ENCODE measurements around the gene ADCK1. TPM values are rescaled to one million over a fixed set of nuclear protein-coding genes. Genes with fewer than 3 reads are reported as not detected.

ADCK1 gene
- total and polyA plus RNA-seq, 2 donors (not counting 3 experiments of a cell fraction or from before 2014, with no cell fraction given) = 4.2 to 6.9 TPM

DNA sequence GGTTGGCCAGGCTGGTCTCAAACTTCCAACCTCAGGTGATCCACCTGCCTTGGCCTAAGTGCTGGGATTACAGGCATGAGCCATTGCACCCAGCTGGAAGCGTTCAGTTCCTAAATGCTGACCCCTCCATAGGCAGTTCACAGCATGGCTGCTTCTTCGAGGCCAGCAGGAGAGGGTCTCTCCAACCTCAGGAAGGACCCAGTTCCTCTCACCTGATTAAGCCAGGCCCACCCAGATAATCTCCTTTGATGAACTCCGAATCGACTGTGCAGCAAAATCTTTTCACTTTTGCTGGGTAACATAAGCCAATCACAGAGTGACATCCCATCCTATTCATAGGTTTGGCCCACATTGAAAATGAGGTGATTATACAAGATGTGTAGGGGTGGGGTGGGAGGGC lies 165.1 kb downstream of the ADCK1 start:
- dilution Hi-C loops (cut with MboI; ENCODE audit: extremely low pct_ligation_motif_present, low sequenced_read_pairs) = no loop called here
- intact Hi-C loops (cut with micrococcal nuclease) = no loop called here

More for the DNA sequence above, 165.1 kb downstream of the ADCK1 start:
- FAIRE-seq (no peak), DNase-seq (ENCODE audit: low read depth, low spot score) (no peak)
- Histone ChIP-seq H3K79me2 (ENCODE audit: control insufficient read depth, insufficient read depth, low read length) (no peaks in the 10 kb centered on the region), H2AFZ (ENCODE audit: low read depth, low read length) (no peak overlapping the region), H3K9me3 (replicated peaks; ENCODE audit: control insufficient read depth, insufficient read depth, low read length) (no peaks in the 10 kb centered on the region), H4K20me1 (replicated peaks; ENCODE audit: control insufficient read depth, extremely low read depth, insufficient read depth, low read length) (no peaks in the 10 kb centered on the region), H3K36me3 (ENCODE audit: control insufficient read depth in 2 of 2, extremely low read depth in 1 of 2, insufficient read depth in 2 of 2, low read length in 2 of 2) (no peaks in the 10 kb centered on the region), H3K9ac (replicated peaks; ENCODE audit: extremely low read depth, insufficient read depth, low read length) (no peak overlapping the region), H3K27ac (ENCODE audit: insufficient read depth, low read depth, low read length) (no peak overlapping the region), H3K4me2 (ENCODE audit: insufficient read depth, low read length) (no peak overlapping the region), H3K27me3 (ENCODE audit: control insufficient read depth in 2 of 2, insufficient read depth in 2 of 2, low read length in 2 of 2) (peaks cover 0 to 12% of the 10 kb centered on the region in 2 experiments), H3K4me3 (replicated peaks in 1 of 3; ENCODE audit: insufficient read depth in 1 of 3, low read depth in 1 of 3, low read length in 3 of 3) (no peak overlapping the region), H3K4me1 (ENCODE audit: control insufficient read depth, extremely low read depth, insufficient read depth, low read length) (no peaks in the 10 kb centered on the region), H3K9me1 (replicated peaks; ENCODE audit: control insufficient read depth, extremely low read depth, insufficient read depth, low read length) (no peaks in the 10 kb centered on the region)
- CTCF ChIA-PET = no interaction called here
- TF ChIP-seq JUN (IDR thresholded peaks at IDR 0.05; ENCODE audit: borderline replicate concordance, insufficient read depth, insufficient read length, low read depth) (no peak), POLR2A (IDR thresholded peaks at IDR 0.05; ENCODE audit: low read depth, low read length) (no peak), POLR2AphosphoS5 (IDR thresholded peaks at IDR 0.05; ENCODE audit: insufficient read depth, low read depth, low read length) (no peak), MYC (IDR thresholded peaks at IDR 0.05; ENCODE audit: low read depth, low read length) (no peak), FOS (IDR thresholded peaks at IDR 0.05; ENCODE audit: borderline replicate concordance, insufficient read depth, low read length) (no peak), EZH2 (IDR thresholded peaks at IDR 0.05; ENCODE audit: borderline replicate concordance, low read depth, low read length, severe bottlenecking) (no peak), GATA2 (IDR thresholded peaks at IDR 0.05; ENCODE audit: insufficient read depth, insufficient read length, low read depth, low read length) (no peak)
- TF ChIP-seq, protein P1, sequence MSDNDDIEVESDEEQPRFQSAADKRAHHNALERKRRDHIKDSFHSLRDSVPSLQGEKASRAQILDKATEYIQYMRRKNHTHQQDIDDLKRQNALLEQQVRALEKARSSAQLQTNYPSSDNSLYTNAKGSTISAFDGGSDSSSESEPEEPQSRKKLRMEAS (IDR thresholded peaks at IDR 0.05; ENCODE audit: insufficient read depth, insufficient read length) = no peak
- TF ChIP-seq, protein P2, sequence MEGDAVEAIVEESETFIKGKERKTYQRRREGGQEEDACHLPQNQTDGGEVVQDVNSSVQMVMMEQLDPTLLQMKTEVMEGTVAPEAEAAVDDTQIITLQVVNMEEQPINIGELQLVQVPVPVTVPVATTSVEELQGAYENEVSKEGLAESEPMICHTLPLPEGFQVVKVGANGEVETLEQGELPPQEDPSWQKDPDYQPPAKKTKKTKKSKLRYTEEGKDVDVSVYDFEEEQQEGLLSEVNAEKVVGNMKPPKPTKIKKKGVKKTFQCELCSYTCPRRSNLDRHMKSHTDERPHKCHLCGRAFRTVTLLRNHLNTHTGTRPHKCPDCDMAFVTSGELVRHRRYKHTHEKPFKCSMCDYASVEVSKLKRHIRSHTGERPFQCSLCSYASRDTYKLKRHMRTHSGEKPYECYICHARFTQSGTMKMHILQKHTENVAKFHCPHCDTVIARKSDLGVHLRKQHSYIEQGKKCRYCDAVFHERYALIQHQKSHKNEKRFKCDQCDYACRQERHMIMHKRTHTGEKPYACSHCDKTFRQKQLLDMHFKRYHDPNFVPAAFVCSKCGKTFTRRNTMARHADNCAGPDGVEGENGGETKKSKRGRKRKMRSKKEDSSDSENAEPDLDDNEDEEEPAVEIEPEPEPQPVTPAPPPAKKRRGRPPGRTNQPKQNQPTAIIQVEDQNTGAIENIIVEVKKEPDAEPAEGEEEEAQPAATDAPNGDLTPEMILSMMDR (IDR thresholded peaks at IDR 0.05; ENCODE audit: extremely low read depth in 1 of 2, insufficient read depth in 1 of 2, low read depth in 1 of 2, low read length in 2 of 2) = no peak
- POLR2A ChIA-PET = no interaction called here
- no TSS peak for BruUV-seq (replicated peaks)
